Fibroblast of mammary gland (primary cell): ENCODE data around the gene PHYHIPL.

Experiments used
- DNase-seq: peaks from one replicate; pipeline ENCODE4 v3.0.0-alpha.2; 2010; ENCODE audit warnings: low read depth
- H3K4me3 ChIP-seq: 2 replicates; pipeline ENCODE4 v1.5.1; 2011; ENCODE audit warnings: low read depth, mild to moderate bottlenecking, low read length, moderate library complexity; ENCODE audit not compliant: control insufficient read depth
- TF ChIP-seq, protein P1 (sequence below): conservative IDR thresholded peaks from 2 replicates; pipeline ENCODE4 v1.5.1; 2011; ENCODE audit warnings: low read depth, low read length, inconsistent platforms; ENCODE audit not compliant: control insufficient read depth, insufficient read depth

Gene PHYHIPL

DNA sequence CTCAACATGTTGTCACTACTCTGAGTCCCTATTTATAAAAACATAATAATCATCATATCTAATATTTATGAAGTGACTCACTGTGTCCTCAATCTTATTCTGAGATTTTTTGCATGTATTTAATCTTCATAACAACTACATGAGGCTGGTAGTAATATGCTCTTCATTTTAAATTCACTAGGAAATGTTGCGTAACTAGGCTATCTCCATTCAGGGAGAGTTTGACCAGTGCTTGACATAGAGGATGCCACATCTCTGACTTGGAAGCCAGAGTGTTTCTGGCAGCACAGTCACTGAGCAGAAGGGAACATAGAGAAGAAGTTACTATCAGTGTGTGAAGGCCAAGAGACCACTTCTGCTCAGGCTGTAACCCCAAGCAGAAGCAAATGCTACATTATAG is 97.0 kb downstream of the PHYHIPL start:
- TF ChIP-seq, protein P1, sequence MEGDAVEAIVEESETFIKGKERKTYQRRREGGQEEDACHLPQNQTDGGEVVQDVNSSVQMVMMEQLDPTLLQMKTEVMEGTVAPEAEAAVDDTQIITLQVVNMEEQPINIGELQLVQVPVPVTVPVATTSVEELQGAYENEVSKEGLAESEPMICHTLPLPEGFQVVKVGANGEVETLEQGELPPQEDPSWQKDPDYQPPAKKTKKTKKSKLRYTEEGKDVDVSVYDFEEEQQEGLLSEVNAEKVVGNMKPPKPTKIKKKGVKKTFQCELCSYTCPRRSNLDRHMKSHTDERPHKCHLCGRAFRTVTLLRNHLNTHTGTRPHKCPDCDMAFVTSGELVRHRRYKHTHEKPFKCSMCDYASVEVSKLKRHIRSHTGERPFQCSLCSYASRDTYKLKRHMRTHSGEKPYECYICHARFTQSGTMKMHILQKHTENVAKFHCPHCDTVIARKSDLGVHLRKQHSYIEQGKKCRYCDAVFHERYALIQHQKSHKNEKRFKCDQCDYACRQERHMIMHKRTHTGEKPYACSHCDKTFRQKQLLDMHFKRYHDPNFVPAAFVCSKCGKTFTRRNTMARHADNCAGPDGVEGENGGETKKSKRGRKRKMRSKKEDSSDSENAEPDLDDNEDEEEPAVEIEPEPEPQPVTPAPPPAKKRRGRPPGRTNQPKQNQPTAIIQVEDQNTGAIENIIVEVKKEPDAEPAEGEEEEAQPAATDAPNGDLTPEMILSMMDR = no peak
- H3K4me3 ChIP-seq = no peak overlapping the region
- DNase-seq = no peak

DNA sequence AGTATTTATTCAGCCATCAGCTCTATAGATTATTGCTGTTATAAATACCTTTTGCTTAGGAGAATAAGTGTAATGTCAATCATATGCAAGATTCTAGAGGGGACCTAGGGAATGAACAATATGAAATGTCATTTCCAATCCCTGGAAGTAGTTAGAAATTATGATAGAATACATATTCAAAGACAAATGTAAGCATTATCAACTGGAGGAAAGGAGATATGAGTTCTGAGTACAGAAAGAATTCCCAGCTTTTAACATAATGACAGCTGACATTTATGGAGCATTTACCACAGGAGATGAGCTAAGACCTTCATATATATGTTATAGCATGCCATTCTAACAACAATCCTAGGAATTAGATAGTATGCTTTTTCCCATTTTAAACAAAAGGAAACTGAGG is 99.7 kb downstream of the PHYHIPL start:
- TF ChIP-seq, protein P1 = no peak

DNA sequence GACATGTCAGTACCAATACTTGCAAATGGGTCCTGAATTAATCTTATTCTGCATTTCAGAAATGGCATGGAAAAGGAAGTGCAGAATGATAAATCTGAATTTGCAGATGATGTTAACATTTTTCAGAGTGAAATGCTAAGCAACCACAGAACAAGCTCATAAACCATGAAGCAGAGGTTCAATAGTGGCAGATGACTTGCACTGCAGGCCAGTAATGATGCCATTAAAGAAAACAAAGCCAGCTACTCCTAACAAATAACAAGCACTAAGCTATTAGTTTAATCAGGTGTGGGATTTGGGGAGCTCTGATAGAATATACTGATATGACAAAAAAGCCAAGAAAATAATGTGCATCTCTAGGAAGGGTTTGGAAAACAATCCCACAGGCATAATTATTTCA is 100.5 kb downstream of the PHYHIPL start:
- DNase-seq = no peak
- no peak overlapping the region for H3K4me3 ChIP-seq
- TF ChIP-seq, protein P1 = no peak

More for the DNA sequence above, 99.7 kb downstream of the PHYHIPL start:
- DNase-seq = no peak
- H3K4me3 ChIP-seq = no peak overlapping the region

DNA sequence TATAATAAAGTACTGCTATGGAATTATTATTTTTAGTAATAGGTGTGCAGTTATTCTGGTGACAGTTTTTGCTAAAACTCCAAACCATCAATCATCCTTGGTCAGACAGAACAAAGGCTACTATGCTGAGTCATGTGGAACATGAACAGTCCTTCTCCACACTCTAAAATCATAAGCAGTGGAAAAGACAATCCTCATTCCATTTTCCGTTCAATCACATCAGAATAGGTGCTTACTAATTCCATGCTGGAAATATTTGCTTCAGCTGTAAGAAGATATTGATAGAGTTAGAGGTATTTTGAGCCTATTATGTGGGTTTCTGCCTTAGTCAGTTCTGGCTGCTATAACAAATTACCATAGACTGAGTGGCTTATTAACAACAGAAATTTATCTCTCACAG is 103.0 kb downstream of the PHYHIPL start:
- no peak overlapping the region for H3K4me3 ChIP-seq
- TF ChIP-seq, protein P1 = no peak
- no peak for DNase-seq

DNA sequence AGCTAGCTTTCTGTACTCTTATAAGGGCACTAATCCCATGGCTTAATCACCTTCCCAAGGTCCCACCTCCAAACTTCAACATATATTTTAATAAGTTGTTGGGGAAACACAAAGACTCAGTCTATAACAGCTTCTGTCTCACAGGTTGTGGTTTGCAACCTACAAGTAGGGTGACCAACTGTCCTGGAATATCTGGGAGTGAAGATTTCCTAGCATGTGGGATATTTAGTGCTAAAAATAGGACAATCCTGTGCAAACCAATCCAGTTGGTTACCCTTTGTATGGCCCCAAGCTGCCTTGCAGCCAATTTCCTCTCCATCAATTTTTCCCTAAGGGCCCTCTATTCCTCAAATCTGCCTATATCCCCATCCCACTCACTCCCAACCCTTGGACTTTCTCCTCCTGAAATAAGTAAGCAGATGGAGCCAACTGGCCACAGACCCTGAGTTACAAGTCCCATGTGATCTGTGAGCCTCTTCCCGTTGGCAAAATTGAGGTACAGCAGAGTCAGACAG is 103.6 kb downstream of the PHYHIPL start:
- TF ChIP-seq, protein P1 = no peak
- no peak overlapping the region for H3K4me3 ChIP-seq
- DNase-seq = no peak

DNA sequence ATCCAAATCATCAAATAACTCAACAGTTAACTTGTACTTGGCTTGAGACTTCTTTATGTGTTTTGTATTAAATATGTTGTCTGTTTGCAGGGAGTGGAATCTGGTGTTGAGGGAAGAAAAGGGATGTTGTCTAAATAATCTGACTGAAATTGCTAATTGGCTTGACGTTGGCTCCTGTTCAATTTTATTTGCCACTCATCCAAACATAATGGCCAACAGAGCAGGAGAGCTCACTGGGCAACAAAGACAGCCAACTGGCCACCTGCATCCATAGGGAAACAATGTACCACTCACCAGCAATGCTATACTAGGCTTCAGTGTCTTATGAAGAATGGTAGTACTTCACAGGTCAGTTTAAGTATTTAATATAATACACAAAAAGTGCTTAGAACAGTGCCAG is 105.4 kb downstream of the PHYHIPL start:
- H3K4me3 ChIP-seq = no peak overlapping the region
- TF ChIP-seq, protein P1 = no peak
- no peak for DNase-seq
